A549 (cell line): ENCODE results near the gene PRR5L. TPM values are rescaled to one million over a fixed set of nuclear protein-coding genes. Genes with fewer than 3 reads are reported as not detected.

Experiments
- ATAC-seq, 2 experiments: fragments of 200-7000 bp in 1 of 2; fragments of >200 bp in 1 of 2; cut with Nextera tagmentation in 1 of 2; cut with Tn5 transposase in 1 of 2; 3 replicates each; pipeline versions ENCODE4 v1.8.0 to v1.9.1; 2018 to 2020; ENCODE audit warnings: mild to moderate bottlenecking in 1 of 2, moderate library complexity in 1 of 2
- CTCF ChIA-PET: fragments of 300-600 bp; sonication (Branson Sonifier 250); formaldehyde crosslinking; extraction: SDS; loops from one replicate; lab custom pipeline; 2021; ENCODE audit warnings: antibody characterized with exemption, inconsistent platforms; lab: Yijun Ruan, JAX
- POLR2A ChIA-PET: fragments of 350-600 bp; formaldehyde crosslinking; extraction: SDS; loops from one replicate; lab custom pipeline; 2021; ENCODE audit warnings: antibody characterized with exemption, inconsistent platforms; lab: Yijun Ruan, JAX
- DNase-seq, 2 experiments: peaks; one replicate each; pipeline versions ENCODE4 v3.0.0 to v3.0.0-alpha.2; 2011 to 2016; ENCODE audit warnings: low read depth in 1 of 2, low spot score in 1 of 2
- FAIRE-seq: peaks from 2 replicates; lab custom pipeline; 2011; peaks lifted over from hg19 to GRCh38; lab: Jason Lieb, UNC
- H3K27ac ChIP-seq, 2 experiments: fragments of >200 bp; sonication (Bioruptor Twin); formaldehyde crosslinking; 3 replicates each; pipeline ENCODE4 v1.5.1; 2016 to 2017
- H3K4me1 ChIP-seq: fragments of >200 bp; sonication (Bioruptor Twin); formaldehyde crosslinking; 3 replicates; pipeline ENCODE4 v1.6.1; 2016
- H3K4me2 ChIP-seq: fragments of >200 bp; sonication (Bioruptor Twin); formaldehyde crosslinking; 3 replicates; pipeline ENCODE4 v1.6.1; 2016
- H3K4me3 ChIP-seq: fragments of >200 bp; sonication (Bioruptor Twin); formaldehyde crosslinking; 3 replicates; pipeline ENCODE4 v1.5.1; 2016
- H3K9me3 ChIP-seq: fragments of >200 bp; sonication (Bioruptor Twin); formaldehyde crosslinking; 3 replicates; pipeline ENCODE4 v1.6.1; 2016
- ATOH8 ChIP-seq: fragments of 250-450 bp; sonication (Bioruptor Pico); IDR thresholded peaks from 2 replicates; pipeline ENCODE4 v1.5.0; 2020; ENCODE audit warnings: low read depth, mild to moderate bottlenecking, moderate library complexity
- BHLHE40 ChIP-seq: IDR thresholded peaks from 2 replicates; pipeline ENCODE4 v1.6.1; 2012; ENCODE audit warnings: low read depth, low read length, inconsistent platforms
- CBX8 ChIP-seq: fragments of 200-600 bp; sonication (generic); IDR thresholded peaks from 2 replicates; pipeline ENCODE4 v1.6.1; 2016
- CHD2 ChIP-seq: fragments of 150-350 bp; IDR thresholded peaks from 2 replicates; pipeline ENCODE4 v1.6.1; 2014; ENCODE audit warnings: low read length; ENCODE audit not compliant: partially characterized antibody
- CHD4 ChIP-seq: fragments of 200-600 bp; sonication (generic); IDR thresholded peaks from 2 replicates; pipeline ENCODE4 v1.6.1; 2016; ENCODE audit warnings: antibody characterized with exemption, mild to moderate bottlenecking, borderline replicate concordance
- EP300 ChIP-seq, 2 experiments: fragments of >200 bp; sonication (Bioruptor Twin); formaldehyde crosslinking; IDR thresholded peaks; 2 replicates in 1 of 2; 3 replicates in 1 of 2; pipeline ENCODE4 v1.6.1; 2016 to 2017
- FOXS1 ChIP-seq: fragments of 250-450 bp; sonication (Bioruptor Pico); IDR thresholded peaks from 2 replicates; pipeline ENCODE4 v1.5.0; 2020; ENCODE audit warnings: mild to moderate bottlenecking, moderate library complexity
- GATA3 ChIP-seq: IDR thresholded peaks from 2 replicates; pipeline ENCODE4 v1.6.1; 2012; ENCODE audit warnings: borderline replicate concordance
- HDAC2 ChIP-seq: fragments of 200-600 bp; sonication (generic); IDR thresholded peaks from 2 replicates; pipeline ENCODE4 v1.6.1; 2016
- HES2 ChIP-seq: fragments of >200 bp; sonication (Bioruptor Twin); formaldehyde crosslinking; IDR thresholded peaks from 2 replicates; pipeline ENCODE4 v1.6.1; 2016
- HEYL ChIP-seq: fragments of 250-450 bp; sonication (Bioruptor Pico); IDR thresholded peaks from 2 replicates; pipeline ENCODE4 v1.8.0; 2021; ENCODE audit warnings: mild to moderate bottlenecking, moderate library complexity
- HOXB5 ChIP-seq: fragments of 250-450 bp; sonication (Bioruptor Pico); IDR thresholded peaks from 2 replicates; pipeline ENCODE4 v1.5.0; 2020; ENCODE audit warnings: mild to moderate bottlenecking, moderate library complexity
- JUN ChIP-seq, 2 experiments: fragments of >200 bp; sonication (Bioruptor Twin); formaldehyde crosslinking; IDR thresholded peaks; 2 replicates in 1 of 2; 3 replicates in 1 of 2; pipeline ENCODE4 v1.6.1; 2016 to 2017
- KDM5A ChIP-seq: fragments of 200-600 bp; sonication (generic); IDR thresholded peaks from 2 replicates; pipeline ENCODE4 v1.6.1; 2016; ENCODE audit warnings: antibody characterized with exemption, mild to moderate bottlenecking
- MAFK ChIP-seq: fragments of 450-650 bp; IDR thresholded peaks from 2 replicates; pipeline ENCODE4 v1.6.1; 2014; ENCODE audit not compliant: partially characterized antibody
- MAX ChIP-seq: IDR thresholded peaks from 2 replicates; pipeline ENCODE4 v1.6.1; 2012
- MAZ ChIP-seq: fragments of 150-350 bp; IDR thresholded peaks from 2 replicates; pipeline ENCODE4 v1.6.1; 2014; ENCODE audit warnings: antibody characterized with exemption, low read depth, low read length, borderline replicate concordance
- MYC ChIP-seq: IDR thresholded peaks from 2 replicates; pipeline ENCODE4 v1.6.1; 2012; ENCODE audit warnings: mild to moderate bottlenecking, inconsistent platforms, low read length, improper control_type of control experiment, borderline replicate concordance
- POLR2AphosphoS2 ChIP-seq: conservative IDR thresholded peaks from 2 replicates; pipeline ENCODE4 v1.6.1; 2012; ENCODE audit warnings: low read length, improper control_type of control experiment, inconsistent platforms
- RCOR1 ChIP-seq: fragments of 150-350 bp; IDR thresholded peaks from 2 replicates; pipeline ENCODE4 v1.6.1; 2014; ENCODE audit warnings: antibody characterized with exemption, low read length, low read depth
- RFX5 ChIP-seq: fragments of 450-650 bp; IDR thresholded peaks from 2 replicates; pipeline ENCODE4 v1.7.1; 2014; ENCODE audit warnings: antibody characterized with exemption, mild to moderate bottlenecking, moderate library complexity
- RNF2 ChIP-seq: fragments of 200-600 bp; sonication (generic); IDR thresholded peaks from 2 replicates; pipeline ENCODE4 v1.6.1; 2016; ENCODE audit warnings: low read depth, mild to moderate bottlenecking, antibody characterized with exemption, moderate library complexity, borderline replicate concordance
- SMC3 ChIP-seq: fragments of >200 bp; sonication (Bioruptor Twin); formaldehyde crosslinking; IDR thresholded peaks from 3 replicates; pipeline ENCODE4 v1.6.1; 2018; ENCODE audit warnings: inconsistent platforms
- TP53 ChIP-seq: fragments of 250-450 bp; sonication (Bioruptor Pico); IDR thresholded peaks from 2 replicates; pipeline ENCODE4 v1.5.0; 2021; ENCODE audit warnings: mild to moderate bottlenecking, moderate library complexity
- ZC3H11A ChIP-seq: fragments of 450-650 bp; IDR thresholded peaks from 2 replicates; pipeline ENCODE4 v1.6.1; 2014; ENCODE audit warnings: antibody characterized with exemption, mild to moderate bottlenecking
- ZNF302 ChIP-seq: fragments of 250-450 bp; sonication (Bioruptor Pico); IDR thresholded peaks from 2 replicates; pipeline ENCODE4 v1.9.0; 2021; ENCODE audit warnings: inconsistent platforms, mild to moderate bottlenecking, moderate library complexity
- ZSCAN20 ChIP-seq: fragments of 250-450 bp; sonication (Bioruptor Pico); IDR thresholded peaks from 2 replicates; pipeline ENCODE4 v1.8.0; 2022; ENCODE audit warnings: mild to moderate bottlenecking, moderate library complexity
- WGBS: methylation state at CpG from one replicate; pipeline ENCODE4 v1.1.6; 2017; ENCODE audit errors: missing lambda C conversion rate; 5-methylcytosine and 5-hydroxymethylcytosine counted together
- polyA plus RNA-seq, 4 experiments: library from polyadenylated mRNA; depleted of rRNA in 3 of 4; stranded (reverse); fragments of >200 nt; fragmentation: RNase III in 1 of 4; extraction: RNeasy Plus Mini Kit Qiagen cat#74134 plus additional on column Dnase treatment in 1 of 4; gene quantifications; 2 replicates in 3 of 4; 3 replicates in 1 of 4; pipeline ENCODE4 v1.2.3, GENCODE V29; 2011 to 2017

Gene PRR5L
- polyA plus RNA-seq, 2 of the 4 experiments (the other 2 are of a cell fraction) = 6.9 to 12.1 TPM

GRCh38 chr11:36261094-36261493 lies 35.0 kb upstream of the PRR5L start:
- no peak for ATAC-seq
- CTCF ChIA-PET = interaction anchor here (0.7 to 2.0 kb wide), 7 partner anchors 8 to 645 kb away, joined by 3 to 5 read pairs (median 4); no protein-coding TSS in a partner anchor

GRCh38 chr11:36264011-36264972 lies 31.8 kb upstream of the PRR5L start:
- Histone ChIP-seq H3K4me3 (no peak overlapping the region), H3K27ac (no peak overlapping the region), H3K4me1 (no peaks in the 10 kb centered on the region), H3K9me3 (no peaks in the 10 kb centered on the region)
- WGBS = 38% methylated on average over 9 of the region's 9 CpGs
- POLR2A ChIA-PET = no interaction called here
- no peak for FAIRE-seq
- TF ChIP-seq RNF2 (no peak), HDAC2 (no peak), CHD2 (no peak), JUN (IDR thresholded peaks at IDR 0.05) (no peak), ZSCAN20 (no peak), ZC3H11A (no peak), GATA3 (no peak), MAX (no peak), HOXB5 (CRISPR knock-in tag) (no peak), HES2 (no peak), RCOR1 (no peak), ATOH8 (CRISPR knock-in tag) (no peak), EP300 (IDR thresholded peaks at IDR 0.05) (no peak), TP53 (CRISPR knock-in tag) (no peak), MAZ (no peak), ZNF302 (CRISPR knock-in tag) (no peak), RFX5 (no peak), MAFK (no peak)
- TF ChIP-seq, all 56 proteins: peak for 0
- ATAC-seq = peak in 1 of 2 experiments; percentile 26; a peak in 1 of 6 replicates
- H3K4me2 ChIP-seq = no peak overlapping the region
- DNase-seq = no peak
- CTCF ChIA-PET = interaction anchor here (1.2 to 8.6 kb wide), 5 partner anchors 11 to 800 kb away, joined by 3 to 94 read pairs (median 34); no protein-coding TSS in a partner anchor

More at GRCh38 chr11:36261094-36261493, 35.0 kb upstream of the PRR5L start:
- DNase-seq (no peak), FAIRE-seq (no peak)
- Histone ChIP-seq H3K4me1 (no peaks in the 10 kb centered on the region), H3K4me2 (no peak overlapping the region), H3K27ac (no peak overlapping the region), H3K4me3 (no peak overlapping the region), H3K9me3 (no peaks in the 10 kb centered on the region)
- POLR2A ChIA-PET = no interaction called here
- TF ChIP-seq BHLHE40 = no peak
- no peak for TF ChIP-seq FOXS1 (CRISPR knock-in tag)
- TF ChIP-seq KDM5A = no peak
- no peak for TF ChIP-seq MYC
- no peak for TF ChIP-seq MAX
- TF ChIP-seq POLR2AphosphoS2 = no peak
- no peak for TF ChIP-seq HDAC2
- TF ChIP-seq CBX8 = no peak
- TF ChIP-seq HEYL (CRISPR knock-in tag) = no peak
- no peak for TF ChIP-seq CHD2
- no peak for TF ChIP-seq SMC3
- no peak for TF ChIP-seq CHD4
- WGBS = 64% methylated on average over 4 of the region's 4 CpGs
